Measurements from ENCODE around the gene ZNF45. TPM values are rescaled to one million over a fixed set of nuclear protein-coding genes. Genes with fewer than 3 reads are reported as not detected.
A peak's percentile ranks its signal among the peaks of the same experiment; 100 is the strongest.

ZNF45 gene
- total RNA-seq (1 to 10 TPM; 4.0 to 4.6 TPM), total RNA-seq (13.4 to 55.9 (median 32.4) reads per million in 172 experiments)
- polyA plus RNA-seq (2013, experiment 1 of 2): 14.2 TPM
- 13.4 TPM for polyA plus RNA-seq (2013, experiment 2 of 2)

- Mint-ChIP-seq H3K36me3 (ENCODE audit: low read depth) (peaks cover 48% of the 10 kb centered on the region), H3K4me3 (peak within 1 kb of the TSS; percentile 96), H3K4me1 (ENCODE audit: low read depth) (peaks cover 25% of the 10 kb centered on the region), H3K9me3 (peaks cover under 1% of the 10 kb centered on the region), H3K27ac (peak within 1 kb of the TSS; percentile 86), H3K27me3 (no peaks in the 10 kb centered on the region)
- intact Hi-C loops (cut with DNase I, micrococcal nuclease): loop anchor here (1.0 to 10.0 kb wide), 10 partner anchors 48 to 367 kb away; partner anchors contain the start of genes ZNF224 (in 2 of the 2), ZNF230 (in 2 of the 2), SMG9 (in 1 of the 2) and ZNF226 (in 1 of the 2)
- peak; percentile 75 to 94 (median 82) for DNase-seq
- peak; percentile 95 for ATAC-seq (ENCODE audit: poor library complexity)
- H3K4me3 ChIP-seq (ENCODE audit: low read length): peak within 1 kb of the TSS; percentile 78
- H3K9me3 ChIP-seq (ENCODE audit: control insufficient read depth in 1 of 2, insufficient read depth in 1 of 2, low read length in 2 of 2): peaks cover 5% of the 10 kb centered on the region in 2 experiments
- H3K4me1 ChIP-seq (ENCODE audit: insufficient read depth, low read length): peaks cover 10% of the 10 kb centered on the region
- TF ChIP-seq CTCF (IDR thresholded peaks at IDR 0.05): no peak
- CTCF ChIA-PET: no interaction called here
- H3K27ac ChIP-seq (ENCODE audit: low read depth in 1 of 2, low read length in 2 of 2): peak within 1 kb of the TSS; percentile 56 to 64
- POLR2A ChIA-PET: interaction anchor here (0.8 to 1.9 kb wide), 17 partner anchors 11 to 277 kb away, joined by 3 to 12 read pairs (median 4); partner anchors contain the start of genes ZNF221, ZNF224, ZNF226 and ZNF227
- H3K27me3 ChIP-seq (ENCODE audit: control insufficient read depth in 1 of 2, insufficient read depth in 2 of 2, low read length in 2 of 2): no peaks in the 10 kb centered on the region
- peaks cover 26% of the 10 kb centered on the region for H3K36me3 ChIP-seq (ENCODE audit: insufficient read depth, low read length)
These were observed at the start of gene ZNF45 for GRCh38 chr19:43934985-43935708. Gene ZNF45, minus strand, starts transcription at chr19:43935282. Its CDS starts 13,097 bp downstream, at chr19:43922185.

GRCh38 chr19:43984687-43985000 lies 49.6 kb upstream of the ZNF45 start:
- Histone ChIP-seq H3K36me3 (ENCODE audit: insufficient read depth, low read length) (peaks cover 11% of the 10 kb centered on the region), H3K4me1 (ENCODE audit: insufficient read depth, low read length) (peaks cover 16% of the 10 kb centered on the region), H3K9me3 (ENCODE audit: control insufficient read depth in 1 of 2, insufficient read depth in 1 of 2, low read length in 2 of 2) (peaks cover 0 to 6% of the 10 kb centered on the region in 2 experiments), H3K4me3 (ENCODE audit: low read length) (peak overlapping the region; percentile 85), H3K27me3 (ENCODE audit: control insufficient read depth in 1 of 2, insufficient read depth in 2 of 2, low read length in 2 of 2) (no peaks in the 10 kb centered on the region), H3K27ac (ENCODE audit: low read depth in 1 of 2, low read length in 2 of 2) (no peak overlapping the region)
- POLR2A ChIA-PET: interaction anchor here (1.6 kb wide), 1 partner anchor 49 kb away, joined by 4 read pairs; the partner anchor contains the start of gene ZNF45
- ATAC-seq (ENCODE audit: poor library complexity) (no peak), DNase-seq (peak in 1 of 14 experiments; percentile 13)
- peak overlapping the region; percentile 83 for H3K27ac Mint-ChIP-seq
- CTCF ChIA-PET: interaction anchor here (1.2 kb wide), 1 partner anchor 20 kb away, joined by 3 read pairs; no protein-coding TSS in a partner anchor
- no peak for TF ChIP-seq CTCF (IDR thresholded peaks at IDR 0.05)
- intact Hi-C loops (cut with DNase I, micrococcal nuclease): loop anchor here (1.0 to 5.0 kb wide), 5 partner anchors 18 to 518 kb away; partner anchors contain the start of genes ZNF230 (in 2 of the 2), ZNF180 (in 1 of the 2), ZNF224 (in 1 of the 2) and ZNF284 (in 1 of the 2)
- peaks cover 22% of the 10 kb centered on the region for H3K4me1 Mint-ChIP-seq (ENCODE audit: low read depth)
- H3K4me3 Mint-ChIP-seq: peak overlapping the region; percentile 97
- peaks cover 41% of the 10 kb centered on the region for H3K36me3 Mint-ChIP-seq (ENCODE audit: low read depth)
- no peaks in the 10 kb centered on the region for H3K27me3 Mint-ChIP-seq
- no peaks in the 10 kb centered on the region for H3K9me3 Mint-ChIP-seq

GRCh38 chr19:43983912-43984686 lies 49.0 kb upstream of the ZNF45 start, which contains the start of gene ZNF155:
Gene ZNF155, plus strand, starts transcription at chr19:43984188. Its CDS starts 4,356 bp downstream, at chr19:43988544.
- Mint-ChIP-seq H3K27me3 (no peaks in the 10 kb centered on the region), H3K36me3 (ENCODE audit: low read depth) (peaks cover 35% of the 10 kb centered on the region), H3K9me3 (no peaks in the 10 kb centered on the region), H3K4me3 (peak within 1 kb of the TSS; percentile 97), H3K4me1 (ENCODE audit: low read depth) (peaks cover 22% of the 10 kb centered on the region), H3K27ac (peak within 1 kb of the TSS; percentile 83)
- Histone ChIP-seq H3K9me3 (ENCODE audit: control insufficient read depth in 1 of 2, insufficient read depth in 1 of 2, low read length in 2 of 2) (peaks cover 0 to 6% of the 10 kb centered on the region in 2 experiments), H3K27ac (ENCODE audit: low read depth in 1 of 2, low read length in 2 of 2) (peak within 1 kb of the TSS in 1 of 2 donors; percentile 72), H3K4me1 (ENCODE audit: insufficient read depth, low read length) (peaks cover 16% of the 10 kb centered on the region), H3K4me3 (ENCODE audit: low read length) (peak within 1 kb of the TSS; percentile 85), H3K27me3 (ENCODE audit: control insufficient read depth in 1 of 2, insufficient read depth in 2 of 2, low read length in 2 of 2) (no peaks in the 10 kb centered on the region), H3K36me3 (ENCODE audit: insufficient read depth, low read length) (peaks cover 6% of the 10 kb centered on the region)
- ChIA-PET CTCF (interaction anchor here (1.2 kb wide), 1 partner anchor 21 kb away, joined by 3 read pairs; no protein-coding TSS in a partner anchor), POLR2A (interaction anchor here (1.6 kb wide), 1 partner anchor 49 kb away, joined by 4 read pairs; the partner anchor contains the start of gene ZNF45)
- no peak for TF ChIP-seq CTCF (IDR thresholded peaks at IDR 0.05)
- ATAC-seq (ENCODE audit: poor library complexity) (peak; percentile 88), DNase-seq (peak; percentile 39 to 88 (median 56))
- intact Hi-C loops (cut with DNase I, micrococcal nuclease): loop anchor here (1.0 to 5.0 kb wide), 6 partner anchors 18 to 518 kb away; partner anchors contain the start of genes ZNF230 (in 2 of the 2), ZNF180 (in 1 of the 2), ZNF224 (in 1 of the 2) and ZNF284 (in 1 of the 2)
